ENCODE results near the gene NPHP4.

The NPHP4 gene

DNA sequence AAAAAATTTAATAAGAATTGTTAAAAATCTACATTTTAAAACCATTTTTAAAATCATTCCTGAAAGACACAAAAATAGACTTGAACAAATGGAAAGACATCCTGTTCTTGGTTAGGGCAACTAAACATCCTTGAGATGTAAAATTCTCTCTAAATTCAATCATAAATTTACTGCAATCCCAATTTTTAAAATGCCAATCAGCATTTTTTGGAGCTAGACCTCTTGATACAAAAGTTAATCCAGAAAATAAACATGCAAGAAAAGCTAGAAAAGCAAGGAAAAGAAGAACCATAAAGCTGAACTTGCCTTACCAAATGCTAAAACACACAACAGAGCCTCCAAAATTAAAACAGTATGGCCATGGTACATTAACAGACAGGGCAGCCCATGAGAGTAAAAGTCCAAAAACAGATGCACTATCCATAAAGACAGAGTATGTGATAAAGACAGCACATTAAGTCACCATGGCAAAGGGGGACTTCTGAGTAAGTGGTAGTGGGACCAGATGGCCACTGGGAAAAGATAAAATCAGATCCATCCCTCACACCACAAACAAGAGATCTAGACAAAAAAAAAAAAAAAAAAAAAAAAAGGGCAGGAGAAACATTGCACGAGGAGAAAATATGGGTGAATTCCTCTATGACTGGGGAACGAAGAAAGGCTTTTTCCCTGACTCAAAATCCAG is 51.4 kb downstream of the NPHP4 start:
- Histone ChIP-seq H3K4me1 (ENCODE audit: low read length) (no peaks in the 10 kb centered on the region), H3K4me3 (ENCODE audit: low read length) (no peak overlapping the region), H3K4me2 (ENCODE audit: low read depth, low read length) (no peak overlapping the region)

DNA sequence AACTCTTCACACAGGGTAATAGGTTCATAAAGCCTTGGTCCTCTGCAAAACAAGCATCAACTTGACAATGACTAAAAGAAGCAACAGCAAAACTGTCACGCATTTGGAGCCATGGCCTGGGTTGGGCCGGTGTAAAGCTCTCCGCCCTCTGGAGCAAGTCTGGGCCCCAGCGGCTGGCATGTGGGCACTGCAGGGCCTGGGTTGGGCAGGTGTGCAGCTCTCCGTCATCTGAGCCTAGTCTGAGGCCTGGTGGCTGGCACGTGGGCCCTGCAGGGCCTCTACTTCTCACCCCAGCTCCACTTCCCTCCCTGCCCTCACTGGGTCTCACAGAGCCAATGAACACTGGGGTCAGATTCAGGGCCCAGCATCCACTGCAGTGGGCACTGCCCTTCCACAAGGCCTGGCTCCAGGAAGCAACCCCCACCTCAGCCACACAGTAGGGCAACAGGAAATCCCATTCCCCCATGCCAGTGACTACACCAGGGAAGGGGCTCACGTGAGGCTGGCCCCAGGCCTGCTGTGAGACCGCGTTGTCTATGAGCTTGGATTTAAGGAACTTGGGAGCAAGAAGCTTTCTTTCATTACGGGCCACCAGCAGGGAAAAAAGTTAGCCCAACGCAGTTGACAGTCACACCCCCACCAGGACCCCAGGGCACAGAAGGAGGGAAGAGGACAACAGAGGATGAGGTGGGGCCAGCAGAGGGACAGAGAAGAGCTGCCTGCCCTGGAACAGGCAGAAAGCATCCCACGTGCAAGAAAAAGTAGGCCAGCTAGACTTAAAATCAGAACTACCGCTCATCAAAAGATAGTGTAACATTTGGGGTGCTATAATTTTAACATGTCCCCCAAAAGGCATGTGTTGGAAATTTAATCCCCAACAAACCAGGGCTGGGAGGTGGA is 52.7 kb downstream of the NPHP4 start:
- no peaks in the 10 kb centered on the region for H3K27me3 ChIP-seq (replicated peaks; ENCODE audit: insufficient read depth, low read length)
- no peaks in the 10 kb centered on the region for H3K79me2 ChIP-seq (ENCODE audit: low read length)
- no peak overlapping the region for H3K9ac ChIP-seq (ENCODE audit: low read length)
- TF ChIP-seq EZH2phosphoT487 (IDR thresholded peaks at IDR 0.05; ENCODE audit: low read length) = no peak
- TF ChIP-seq, protein P1, sequence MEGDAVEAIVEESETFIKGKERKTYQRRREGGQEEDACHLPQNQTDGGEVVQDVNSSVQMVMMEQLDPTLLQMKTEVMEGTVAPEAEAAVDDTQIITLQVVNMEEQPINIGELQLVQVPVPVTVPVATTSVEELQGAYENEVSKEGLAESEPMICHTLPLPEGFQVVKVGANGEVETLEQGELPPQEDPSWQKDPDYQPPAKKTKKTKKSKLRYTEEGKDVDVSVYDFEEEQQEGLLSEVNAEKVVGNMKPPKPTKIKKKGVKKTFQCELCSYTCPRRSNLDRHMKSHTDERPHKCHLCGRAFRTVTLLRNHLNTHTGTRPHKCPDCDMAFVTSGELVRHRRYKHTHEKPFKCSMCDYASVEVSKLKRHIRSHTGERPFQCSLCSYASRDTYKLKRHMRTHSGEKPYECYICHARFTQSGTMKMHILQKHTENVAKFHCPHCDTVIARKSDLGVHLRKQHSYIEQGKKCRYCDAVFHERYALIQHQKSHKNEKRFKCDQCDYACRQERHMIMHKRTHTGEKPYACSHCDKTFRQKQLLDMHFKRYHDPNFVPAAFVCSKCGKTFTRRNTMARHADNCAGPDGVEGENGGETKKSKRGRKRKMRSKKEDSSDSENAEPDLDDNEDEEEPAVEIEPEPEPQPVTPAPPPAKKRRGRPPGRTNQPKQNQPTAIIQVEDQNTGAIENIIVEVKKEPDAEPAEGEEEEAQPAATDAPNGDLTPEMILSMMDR (IDR thresholded peaks at IDR 0.05; ENCODE audit: low read length) = no peak
- no peak for TF ChIP-seq EZH2 (optimal IDR thresholded peaks at IDR 0.05; ENCODE audit: low read depth, low read length)
- DNase-seq = no peak
- H2AFZ ChIP-seq (ENCODE audit: low read length) = no peak overlapping the region
- H3K4me3 ChIP-seq (ENCODE audit: low read length) = no peak overlapping the region
- no peaks in the 10 kb centered on the region for H3K9me3 ChIP-seq (replicated peaks; ENCODE audit: insufficient read depth, low read length)
- H3K27ac ChIP-seq (ENCODE audit: low read length) = no peak overlapping the region
- no peaks in the 10 kb centered on the region for H3F3A ChIP-seq (ENCODE audit: insufficient read depth, low read length)
- H3K4me1 ChIP-seq (ENCODE audit: low read length) = no peaks in the 10 kb centered on the region
- no peaks in the 10 kb centered on the region for H4K20me1 ChIP-seq (ENCODE audit: insufficient read depth, low read length)
- H3K36me3 ChIP-seq (replicated peaks; ENCODE audit: insufficient read depth, low read length) = no peaks in the 10 kb centered on the region
- H3K9me2 ChIP-seq (replicated peaks; ENCODE audit: insufficient read depth, low read length) = no peaks in the 10 kb centered on the region
- no peak overlapping the region for H3K4me2 ChIP-seq (ENCODE audit: low read depth, low read length)

More for the DNA sequence above, 51.4 kb downstream of the NPHP4 start:
- Histone ChIP-seq H3K79me2 (ENCODE audit: low read length) (no peaks in the 10 kb centered on the region), H3F3A (ENCODE audit: insufficient read depth, low read length) (no peaks in the 10 kb centered on the region), H3K36me3 (replicated peaks; ENCODE audit: insufficient read depth, low read length) (no peaks in the 10 kb centered on the region), H4K20me1 (ENCODE audit: insufficient read depth, low read length) (no peaks in the 10 kb centered on the region), H2AFZ (ENCODE audit: low read length) (no peak overlapping the region), H3K27me3 (replicated peaks; ENCODE audit: insufficient read depth, low read length) (no peaks in the 10 kb centered on the region), H3K9me3 (replicated peaks; ENCODE audit: insufficient read depth, low read length) (no peaks in the 10 kb centered on the region), H3K9ac (ENCODE audit: low read length) (no peak overlapping the region), H3K27ac (ENCODE audit: low read length) (no peak overlapping the region), H3K9me2 (replicated peaks; ENCODE audit: insufficient read depth, low read length) (no peaks in the 10 kb centered on the region)
- TF ChIP-seq EZH2phosphoT487 (IDR thresholded peaks at IDR 0.05; ENCODE audit: low read length) (no peak), EZH2 (optimal IDR thresholded peaks at IDR 0.05; ENCODE audit: low read depth, low read length) (no peak)
- TF ChIP-seq, protein P1 (IDR thresholded peaks at IDR 0.05; ENCODE audit: low read length) = no peak
- no peak for DNase-seq

DNA sequence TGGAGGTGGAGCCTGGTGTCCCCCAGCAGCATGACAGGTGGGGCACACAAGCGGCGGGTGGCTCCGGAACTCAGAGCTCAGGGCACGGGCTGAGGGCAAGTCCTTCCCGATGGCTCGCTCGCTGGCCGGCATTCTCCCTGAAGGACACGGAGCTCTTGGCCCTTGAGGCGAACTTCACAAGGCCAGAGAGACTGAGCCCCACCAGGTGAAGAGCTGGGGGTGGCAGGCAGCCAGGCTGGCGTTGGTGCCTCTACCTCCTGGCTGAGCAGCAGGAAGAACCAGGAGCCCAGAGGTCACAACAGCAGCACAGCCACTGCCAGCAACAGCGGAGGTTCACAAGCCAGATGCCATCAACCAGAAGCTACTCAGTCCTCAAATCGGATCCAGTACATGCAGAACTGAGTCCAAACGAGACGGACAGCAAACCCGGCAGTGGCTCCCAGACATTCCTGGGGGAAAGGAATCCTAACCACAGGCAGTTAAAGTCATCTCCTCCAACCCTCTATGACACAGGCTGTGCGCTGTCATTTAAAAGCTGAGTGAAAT is 54.1 kb downstream of the NPHP4 start:
- H3K9ac ChIP-seq (ENCODE audit: low read length) = no peak overlapping the region
- H3K27me3 ChIP-seq (replicated peaks; ENCODE audit: insufficient read depth, low read length) = no peaks in the 10 kb centered on the region
- H3K9me2 ChIP-seq (replicated peaks; ENCODE audit: insufficient read depth, low read length) = no peaks in the 10 kb centered on the region
- H3K79me2 ChIP-seq (ENCODE audit: low read length) = no peaks in the 10 kb centered on the region
- H3K4me1 ChIP-seq (ENCODE audit: low read length) = no peaks in the 10 kb centered on the region
- no peak for TF ChIP-seq EZH2phosphoT487 (IDR thresholded peaks at IDR 0.05; ENCODE audit: low read length)
- no peak for TF ChIP-seq EZH2 (optimal IDR thresholded peaks at IDR 0.05; ENCODE audit: low read depth, low read length)
- no peak overlapping the region for H3K27ac ChIP-seq (ENCODE audit: low read length)
- no peaks in the 10 kb centered on the region for H3K36me3 ChIP-seq (replicated peaks; ENCODE audit: insufficient read depth, low read length)
- H3K9me3 ChIP-seq (replicated peaks; ENCODE audit: insufficient read depth, low read length) = no peaks in the 10 kb centered on the region
- no peak overlapping the region for H3K4me3 ChIP-seq (ENCODE audit: low read length)
- DNase-seq = no peak
- no peaks in the 10 kb centered on the region for H3F3A ChIP-seq (ENCODE audit: insufficient read depth, low read length)
- no peaks in the 10 kb centered on the region for H4K20me1 ChIP-seq (ENCODE audit: insufficient read depth, low read length)
- H3K4me2 ChIP-seq (ENCODE audit: low read depth, low read length) = no peak overlapping the region
- no peak overlapping the region for H2AFZ ChIP-seq (ENCODE audit: low read length)

All from MM.1S (cell line).